LNCAP (cell line): Measurements from ENCODE around the gene UST.

Experiments used
- TF ChIP-seq, protein P1 (sequence below): fragments of 450-650 bp; IDR thresholded peaks from 2 replicates; pipeline ENCODE4 v1.5.1; 2017; ENCODE audit warnings: mild to moderate bottlenecking

The UST gene

DNA sequence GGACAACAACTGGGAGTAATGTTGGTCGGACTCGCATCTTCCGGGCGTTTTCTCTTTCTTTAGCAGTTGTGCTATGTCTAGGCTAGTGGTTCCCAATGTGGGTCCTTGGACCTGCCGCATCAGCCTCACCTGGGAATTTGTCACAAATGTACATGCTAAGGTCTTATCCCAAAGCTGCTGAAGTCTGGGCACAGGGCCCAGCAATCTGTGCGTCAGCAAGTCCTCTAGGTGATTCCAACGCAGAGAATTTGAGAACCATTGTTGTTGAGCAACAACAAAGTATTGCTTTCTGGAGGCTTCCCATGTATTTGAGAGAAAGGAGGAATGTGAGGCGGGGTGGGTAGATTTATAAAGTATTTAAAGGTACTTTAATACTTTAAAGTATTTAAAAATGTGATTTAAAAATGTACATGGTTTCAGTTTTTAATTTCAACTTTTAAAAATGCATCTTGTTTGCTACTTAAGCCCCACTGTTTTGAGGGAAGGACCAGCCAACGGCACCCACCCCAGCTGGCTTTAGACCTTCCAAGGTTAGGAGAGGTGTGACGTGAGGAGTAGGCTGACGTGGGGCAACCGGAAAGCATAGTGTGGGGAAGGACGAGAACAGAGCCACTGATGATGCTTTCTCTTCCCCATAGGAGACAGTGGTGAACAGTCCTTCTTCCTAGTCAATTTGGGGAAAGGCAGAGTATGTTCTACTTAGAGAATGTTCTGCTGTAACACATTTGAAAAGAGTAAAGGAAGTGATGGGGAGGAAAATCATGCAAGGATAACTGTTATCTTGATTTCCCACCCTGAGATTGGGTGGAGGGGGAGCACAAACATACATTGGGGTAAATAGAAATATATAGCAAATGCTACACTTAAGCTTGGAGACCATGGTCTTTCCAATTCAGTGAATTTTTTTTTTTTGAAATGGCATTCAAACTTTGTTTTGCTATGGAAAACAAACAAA is 4.3 kb downstream of the UST start:
- TF ChIP-seq, protein P1, sequence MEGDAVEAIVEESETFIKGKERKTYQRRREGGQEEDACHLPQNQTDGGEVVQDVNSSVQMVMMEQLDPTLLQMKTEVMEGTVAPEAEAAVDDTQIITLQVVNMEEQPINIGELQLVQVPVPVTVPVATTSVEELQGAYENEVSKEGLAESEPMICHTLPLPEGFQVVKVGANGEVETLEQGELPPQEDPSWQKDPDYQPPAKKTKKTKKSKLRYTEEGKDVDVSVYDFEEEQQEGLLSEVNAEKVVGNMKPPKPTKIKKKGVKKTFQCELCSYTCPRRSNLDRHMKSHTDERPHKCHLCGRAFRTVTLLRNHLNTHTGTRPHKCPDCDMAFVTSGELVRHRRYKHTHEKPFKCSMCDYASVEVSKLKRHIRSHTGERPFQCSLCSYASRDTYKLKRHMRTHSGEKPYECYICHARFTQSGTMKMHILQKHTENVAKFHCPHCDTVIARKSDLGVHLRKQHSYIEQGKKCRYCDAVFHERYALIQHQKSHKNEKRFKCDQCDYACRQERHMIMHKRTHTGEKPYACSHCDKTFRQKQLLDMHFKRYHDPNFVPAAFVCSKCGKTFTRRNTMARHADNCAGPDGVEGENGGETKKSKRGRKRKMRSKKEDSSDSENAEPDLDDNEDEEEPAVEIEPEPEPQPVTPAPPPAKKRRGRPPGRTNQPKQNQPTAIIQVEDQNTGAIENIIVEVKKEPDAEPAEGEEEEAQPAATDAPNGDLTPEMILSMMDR: no peak

DNA sequence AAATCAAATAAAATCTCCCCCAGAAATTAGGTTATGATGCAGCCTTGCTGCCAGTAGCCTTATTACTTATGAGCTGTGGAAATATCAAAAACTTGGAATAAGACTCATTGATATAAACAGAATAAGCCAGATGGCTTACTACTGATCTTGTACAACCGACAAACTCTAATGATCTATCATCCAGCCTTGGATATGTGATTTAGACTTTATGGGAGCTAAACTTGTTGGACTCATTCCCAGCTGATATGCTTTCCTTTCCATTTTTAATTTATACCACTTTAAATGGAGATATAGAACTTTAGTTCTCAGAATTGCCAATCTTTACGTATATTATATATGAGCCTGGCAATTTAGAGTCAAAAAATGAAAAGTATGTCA is 5.0 kb downstream of the UST start:
- TF ChIP-seq, protein P1: no peak

DNA sequence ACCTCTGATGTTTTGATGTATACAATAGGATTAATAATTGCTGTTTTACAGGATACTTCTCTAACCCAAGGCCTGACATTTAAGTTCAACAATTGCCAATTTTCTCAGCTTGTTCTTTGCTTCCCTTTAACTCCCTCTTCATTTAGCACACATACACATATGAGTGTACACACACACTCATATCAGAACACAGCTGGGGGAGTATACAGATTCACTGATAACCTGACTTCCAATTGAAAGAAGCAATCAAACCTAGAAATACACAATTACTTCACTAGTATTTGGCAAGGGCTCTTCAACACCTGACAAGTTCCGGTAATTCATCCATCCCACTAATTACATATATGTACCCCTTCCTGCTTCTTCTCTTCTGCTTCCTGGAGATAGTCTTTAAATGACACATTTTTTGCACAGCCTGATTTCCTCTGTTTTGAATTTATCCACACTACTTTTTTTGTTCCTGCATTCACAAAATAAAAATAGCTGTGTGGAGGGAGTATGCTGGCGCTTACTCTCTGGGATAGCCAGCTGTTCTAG is 11.2 kb downstream of the UST start:
- TF ChIP-seq, protein P1: no peak

DNA sequence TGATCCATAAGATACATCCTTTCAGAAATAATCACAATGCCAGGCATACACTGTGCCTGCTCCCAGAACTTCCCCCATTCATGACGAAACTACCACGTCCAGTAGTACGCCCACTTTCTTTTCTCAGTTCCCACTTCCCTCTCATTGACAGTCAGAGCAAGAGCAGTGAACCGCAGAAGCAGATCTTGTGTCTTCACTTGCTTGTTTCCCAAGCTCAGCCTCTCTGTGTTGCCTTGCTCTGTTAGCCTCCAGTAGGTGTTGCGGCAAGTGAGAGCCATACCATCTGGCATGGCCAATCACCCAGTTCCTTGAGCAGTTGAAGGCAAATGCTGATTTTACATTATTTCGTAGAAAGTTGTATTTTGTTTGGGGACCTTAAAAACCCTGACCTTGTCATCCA is 11.7 kb downstream of the UST start:
- TF ChIP-seq, protein P1: no peak

DNA sequence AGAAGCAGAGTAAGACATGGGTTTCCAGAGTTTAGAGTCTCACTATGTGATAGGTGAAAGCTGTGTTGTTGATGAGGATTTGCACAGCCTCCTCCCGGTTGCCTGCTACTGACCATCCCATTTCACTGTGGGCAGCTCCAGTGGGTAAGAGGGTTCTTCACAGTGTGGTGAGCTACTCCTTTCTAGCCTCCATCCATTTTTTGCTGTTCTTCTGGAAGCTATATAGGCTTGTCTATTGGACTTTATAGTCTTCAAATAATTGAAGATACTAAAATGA is 13.4 kb downstream of the UST start:
- TF ChIP-seq, protein P1: no peak

DNA sequence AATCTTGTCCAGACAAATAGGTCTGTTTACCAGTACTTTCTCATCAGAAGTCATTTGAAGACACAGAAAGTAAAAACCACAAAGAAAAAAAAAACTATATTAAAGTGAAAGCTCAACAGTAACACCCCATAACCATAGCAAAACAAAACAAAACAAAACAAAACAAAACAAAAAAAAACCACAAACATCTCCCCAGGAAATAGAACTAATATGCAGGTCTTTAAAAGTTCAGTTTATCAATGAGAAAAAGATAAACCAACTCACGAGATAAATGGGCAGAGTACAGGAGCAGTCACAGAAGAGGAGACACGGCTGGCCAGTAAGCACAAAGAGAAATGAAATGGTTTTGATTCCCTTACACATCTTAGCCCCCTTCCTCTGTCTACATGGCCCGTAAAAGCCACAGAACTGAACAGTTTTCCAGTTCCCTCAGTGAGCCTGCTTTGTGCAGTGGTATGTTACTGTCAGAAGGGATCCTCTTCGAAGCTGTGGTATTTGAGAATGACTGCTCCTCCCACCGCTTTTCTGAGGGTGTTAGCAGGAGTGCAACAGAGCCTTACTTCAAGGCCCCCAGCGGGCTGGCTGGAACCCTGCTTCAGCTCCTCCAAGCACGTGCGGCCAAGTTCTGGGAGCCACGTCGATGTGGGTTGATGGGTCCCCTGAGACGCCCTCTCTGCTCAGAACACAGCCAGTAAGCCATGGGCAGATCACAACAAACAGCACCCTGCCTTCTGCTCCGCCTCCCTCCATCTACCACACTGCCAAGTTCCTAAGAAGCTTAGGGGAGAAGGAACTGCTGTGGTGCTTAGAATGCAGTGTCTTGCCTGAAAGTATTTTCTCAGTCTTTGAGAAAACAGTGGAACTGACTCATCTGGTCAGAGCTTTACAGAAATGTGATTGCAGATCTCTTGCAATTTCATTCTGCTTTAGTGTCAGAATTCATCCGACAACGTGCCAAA is 14.0 kb downstream of the UST start:
- TF ChIP-seq, protein P1: no peak

DNA sequence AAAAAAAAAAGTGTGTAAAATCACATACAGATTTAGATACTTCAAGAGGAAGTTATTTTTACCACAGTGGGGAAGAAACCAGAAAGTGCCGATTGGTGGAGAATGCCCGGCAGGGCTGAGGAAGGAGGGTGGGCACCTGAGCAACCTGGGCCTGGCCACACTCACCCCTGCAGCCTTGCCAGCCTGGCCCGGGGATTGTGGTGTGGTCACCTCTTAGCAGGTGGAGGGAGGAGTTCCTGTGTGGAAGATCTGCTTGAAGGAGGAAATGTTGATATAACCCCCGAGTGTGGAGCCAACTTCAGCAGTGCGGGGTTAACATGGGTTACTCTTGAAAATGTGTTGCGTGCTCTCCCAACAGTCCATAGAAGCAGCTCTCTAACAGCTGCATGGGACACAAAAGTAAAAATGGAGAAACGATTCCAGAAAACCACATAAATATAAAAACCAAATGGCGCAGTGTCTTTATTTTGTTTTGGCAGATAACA is 14.7 kb downstream of the UST start:
- TF ChIP-seq, protein P1: no peak
